ENCODE results near the gene ADCY3. TPM values are rescaled to one million over a fixed set of nuclear protein-coding genes. Genes with fewer than 3 reads are reported as not detected.

The ADCY3 gene
- 10 to 100 TPM; 31.9 to 35.2 TPM for total RNA-seq

DNA sequence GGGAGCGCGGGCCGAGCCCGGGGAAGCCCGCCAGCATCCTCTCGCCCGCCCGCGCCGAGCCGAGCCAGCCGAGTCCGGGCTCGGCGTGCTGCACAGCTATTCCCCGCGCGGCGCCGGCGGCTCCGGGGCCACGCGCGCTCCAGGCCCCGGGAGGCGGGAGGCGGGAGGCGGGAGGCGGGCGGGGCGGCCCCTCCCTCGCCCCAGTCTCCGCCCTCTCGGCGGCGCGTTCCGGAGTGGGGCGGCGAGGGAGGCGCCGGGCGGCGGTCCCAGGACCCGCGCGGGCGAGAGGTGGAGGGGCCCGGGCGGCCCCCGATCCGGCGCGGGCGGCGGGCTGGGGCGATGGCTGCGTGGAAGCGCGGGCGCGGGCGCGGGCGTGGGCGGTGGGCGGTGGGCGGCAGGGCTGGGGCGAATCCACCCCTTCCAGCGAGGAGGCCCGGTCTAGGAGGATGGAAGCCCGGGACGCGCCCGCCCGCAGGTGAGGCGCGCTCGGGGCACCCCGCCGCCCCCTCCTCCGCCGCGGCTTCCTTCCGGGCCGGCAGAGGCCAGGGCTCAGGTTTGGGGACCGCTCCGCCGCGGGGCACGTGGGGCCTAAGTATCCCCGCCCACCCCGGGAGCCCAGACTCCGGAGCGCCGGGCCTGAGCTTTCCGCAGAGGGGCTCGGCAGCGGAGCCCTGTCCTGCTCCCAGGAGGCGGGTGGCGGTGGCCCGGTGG lies at the start of gene ADCY3:
TSS of gene ADCY3 (minus strand) at position 140 of the 711 bp plus-strand sequence. CDS start 1,250 bp downstream, outside the sequence.

DNA sequence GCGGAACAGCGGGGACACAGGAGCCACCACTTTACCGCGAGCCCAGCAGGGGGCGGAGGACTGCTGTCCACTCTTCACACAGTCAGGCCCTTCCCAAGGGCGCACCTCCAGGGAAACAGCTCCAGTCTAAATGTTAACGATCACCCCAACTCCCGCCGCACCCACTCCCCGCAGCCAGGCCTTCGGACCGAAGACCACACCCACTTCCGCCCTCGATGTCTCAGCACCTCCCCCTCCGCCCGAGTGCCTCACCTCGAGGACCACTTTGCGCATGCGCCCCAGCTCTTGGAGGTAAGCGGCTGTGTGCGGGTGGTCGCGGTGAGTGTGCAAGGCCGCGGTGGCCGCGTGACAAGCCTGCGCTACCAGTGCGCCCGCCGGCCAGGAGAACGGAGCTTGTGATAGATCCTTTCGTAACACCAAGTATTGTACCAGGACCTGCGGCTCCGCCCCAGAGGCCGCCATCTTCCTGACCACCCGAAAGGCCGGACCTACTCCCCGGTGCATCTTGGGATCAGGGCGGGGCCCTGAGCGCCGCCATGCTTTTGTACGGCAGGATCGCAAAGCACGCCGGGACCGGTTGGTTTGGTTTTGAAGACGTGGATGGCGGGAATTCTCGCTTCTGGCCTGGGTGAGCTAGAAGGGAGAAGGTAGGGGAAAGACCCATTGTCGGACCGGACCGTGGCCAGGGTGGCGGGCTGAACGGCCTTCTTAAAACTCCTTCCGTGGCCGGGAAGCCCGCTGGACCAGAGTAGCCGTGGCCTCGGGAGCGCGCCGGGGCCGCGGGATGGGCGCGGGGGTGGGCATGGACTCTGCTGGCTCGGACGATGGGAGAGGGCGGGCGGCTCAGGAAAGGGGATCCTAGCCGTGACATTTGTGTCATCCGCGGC lies 126.9 kb downstream of the ADCY3 start, which contains the start of the genes CENPO and PTRHD1:
TSS of gene CENPO (plus strand) at position 552 of the 887 bp plus-strand sequence. CDS start 495 bp downstream, outside the sequence.
TSS of gene PTRHD1 (minus strand) at position 518 of the 887 bp plus-strand sequence. CDS start at position 504, 14 bp downstream.

Other genes with a start within 250 kb of the ADCY3 start
- gene PTRHD1, start 126.8 kb downstream of the ADCY3 start, total RNA-seq: 10 to 100 TPM; 34.8 to 42.3 TPM
- gene CENPO, start 126.8 kb downstream of the ADCY3 start, total RNA-seq: 10 to 100 TPM; 33.1 to 39.0 TPM
- 1 to 10 TPM; 7.3 to 8.5 TPM for gene DNAJC27, start 51.7 kb upstream of the ADCY3 start, total RNA-seq
- not detected for gene EFR3B, start 121.8 kb upstream of the ADCY3 start, total RNA-seq
- gene POMC, start 248.3 kb upstream of the ADCY3 start, total RNA-seq: 1 to 10 TPM; 2.8 TPM

Data from activated naive CD4-positive, alpha-beta T cell treated with anti-CD3 and anti-CD28 coated beads, Interleukin-2, amount 10 ng/mL, durations not matched to agents 5 hours and 36 hours (primary cell).